Neural progenitor cell (in vitro differentiated cells): Measurements from ENCODE around the gene POLN. TPM values are rescaled to one million over a fixed set of nuclear protein-coding genes. Genes with fewer than 3 reads are reported as not detected.

Source experiments
- DNase-seq: peaks from one replicate; pipeline ENCODE4 v3.0.0-alpha.2; 2016; ENCODE audit warnings: low spot score
- H2AFZ ChIP-seq: fragments of 200-600 bp; sonication (generic); replicated peaks from 2 replicates; pipeline ENCODE4 v1.6.1; 2016; ENCODE audit warnings: antibody characterized with exemption
- H3F3A ChIP-seq: fragments of 200-600 bp; sonication (generic); 2 replicates; pipeline ENCODE4 v1.6.1; 2016; ENCODE audit warnings: antibody characterized with exemption, low read depth
- H3K27ac ChIP-seq: fragments of 200-600 bp; sonication (generic); 2 replicates; pipeline ENCODE4 v1.5.1; 2016; ENCODE audit warnings: mild to moderate bottlenecking
- H3K27me3 ChIP-seq: fragments of 200-600 bp; sonication (generic); 2 replicates; pipeline ENCODE4 v1.6.1; 2016; ENCODE audit warnings: mild to moderate bottlenecking, moderate library complexity
- H3K36me3 ChIP-seq: fragments of 200-600 bp; sonication (generic); 2 replicates; pipeline ENCODE4 v1.5.1; 2016
- H3K4me1 ChIP-seq: fragments of 200-600 bp; sonication (generic); 2 replicates; pipeline ENCODE4 v1.6.1; 2016; ENCODE audit warnings: mixed run types
- H3K4me2 ChIP-seq: fragments of 200-600 bp; sonication (generic); 2 replicates; pipeline ENCODE4 v1.6.1; 2016
- H3K4me3 ChIP-seq: fragments of 200-600 bp; sonication (generic); 2 replicates; pipeline ENCODE4 v1.5.1; 2016
- H3K79me2 ChIP-seq: fragments of 200-600 bp; sonication (generic); 2 replicates; pipeline ENCODE4 v1.6.1; 2016; ENCODE audit warnings: low read depth
- H3K9ac ChIP-seq: fragments of 200-600 bp; sonication (generic); 2 replicates; pipeline ENCODE4 v1.6.1; 2016
- H3K9me3 ChIP-seq: fragments of 200-600 bp; sonication (generic); 2 replicates; pipeline ENCODE4 v1.5.1; 2016; ENCODE audit warnings: low read depth
- H4K20me1 ChIP-seq: fragments of 200-600 bp; sonication (generic); 2 replicates; pipeline ENCODE4 v1.6.1; 2016; ENCODE audit warnings: low read depth
- H3K27ac Mint-ChIP-seq: 3 replicates; pipeline ENCODE4 v1.8.0; 2021; ENCODE audit warnings: mixed read lengths
- H3K27me3 Mint-ChIP-seq: 2 replicates; pipeline ENCODE4 v1.8.0; 2022; ENCODE audit warnings: low read depth, mild to moderate bottlenecking, inconsistent platforms, moderate library complexity, mixed read lengths; ENCODE audit not compliant: insufficient read depth
- H3K36me3 Mint-ChIP-seq: 3 replicates; pipeline ENCODE4 v1.8.0; 2021; ENCODE audit warnings: mixed read lengths
- H3K4me1 Mint-ChIP-seq: 3 replicates; pipeline ENCODE4 v1.8.0; 2021; ENCODE audit warnings: mixed read lengths
- H3K4me3 Mint-ChIP-seq: 3 replicates; pipeline ENCODE4 v1.8.0; 2021; ENCODE audit warnings: mild to moderate bottlenecking, moderate library complexity, mixed read lengths
- H3K9me3 Mint-ChIP-seq: 3 replicates; pipeline ENCODE4 v1.8.0; 2020; ENCODE audit warnings: mixed read lengths
- EZH2 ChIP-seq: fragments of 200-600 bp; sonication (generic); IDR thresholded peaks from 2 replicates; pipeline ENCODE4 v1.6.1; 2017; ENCODE audit warnings: antibody characterized with exemption, mild to moderate bottlenecking, moderate library complexity
- EZH2phosphoT487 ChIP-seq: fragments of 200-600 bp; sonication (generic); IDR thresholded peaks from 2 replicates; pipeline ENCODE4 v1.6.1; 2017; ENCODE audit warnings: antibody characterized with exemption
- total RNA-seq: library from RNA; depleted of rRNA; stranded (reverse); fragments of >200 nt; gene quantifications from 2 replicates; pipeline ENCODE4 v1.2.3, GENCODE V29; 2015; ENCODE audit warnings: low replicate concordance
- TF ChIP-seq, protein P1 (sequence below): fragments of 200-600 bp; sonication (generic); IDR thresholded peaks from 2 replicates; pipeline ENCODE4 v1.5.1; 2017; ENCODE audit warnings: antibody characterized with exemption, mild to moderate bottlenecking

The POLN gene
- total RNA-seq, 1 donor from 2014 or later: 1.7 TPM

DNA sequence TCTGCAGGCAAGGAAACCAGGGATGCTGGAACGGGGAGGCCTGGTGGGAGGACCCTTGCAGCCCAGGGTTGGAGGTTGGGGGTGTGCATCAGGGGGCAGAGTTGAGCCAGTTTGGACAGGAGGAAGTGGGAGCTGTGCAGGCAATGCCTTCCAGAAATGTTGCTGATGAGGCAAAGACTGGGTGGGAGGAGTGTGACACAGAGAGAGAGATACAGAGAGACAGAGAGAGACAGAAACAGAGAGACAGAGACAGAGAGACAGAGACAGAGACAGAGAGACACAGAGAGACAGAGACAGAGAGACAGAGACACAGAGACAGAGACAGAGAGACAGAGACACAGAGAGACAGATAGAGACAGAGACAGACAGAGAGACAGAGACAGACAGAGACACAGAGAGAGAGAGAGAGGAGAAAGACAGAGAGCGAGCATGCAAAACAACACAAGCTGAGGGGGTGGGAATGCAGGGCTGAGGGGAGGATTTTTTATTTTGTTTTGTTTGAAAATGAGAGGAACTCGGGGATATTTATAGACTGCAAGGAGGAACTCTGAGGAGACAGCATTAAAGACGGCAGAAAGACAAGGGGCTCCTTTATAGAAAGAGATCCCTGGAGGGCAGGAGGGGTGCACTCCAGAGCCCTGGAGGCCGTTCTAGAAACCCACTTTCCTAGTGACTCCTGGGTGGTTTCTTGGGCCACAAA lies 1.9 kb upstream of the POLN start:
- H3K27ac Mint-ChIP-seq: no peak overlapping the region
- peaks cover 37% of the 10 kb centered on the region for H3K4me1 Mint-ChIP-seq
- TF ChIP-seq EZH2: no peak
- TF ChIP-seq, protein P1, sequence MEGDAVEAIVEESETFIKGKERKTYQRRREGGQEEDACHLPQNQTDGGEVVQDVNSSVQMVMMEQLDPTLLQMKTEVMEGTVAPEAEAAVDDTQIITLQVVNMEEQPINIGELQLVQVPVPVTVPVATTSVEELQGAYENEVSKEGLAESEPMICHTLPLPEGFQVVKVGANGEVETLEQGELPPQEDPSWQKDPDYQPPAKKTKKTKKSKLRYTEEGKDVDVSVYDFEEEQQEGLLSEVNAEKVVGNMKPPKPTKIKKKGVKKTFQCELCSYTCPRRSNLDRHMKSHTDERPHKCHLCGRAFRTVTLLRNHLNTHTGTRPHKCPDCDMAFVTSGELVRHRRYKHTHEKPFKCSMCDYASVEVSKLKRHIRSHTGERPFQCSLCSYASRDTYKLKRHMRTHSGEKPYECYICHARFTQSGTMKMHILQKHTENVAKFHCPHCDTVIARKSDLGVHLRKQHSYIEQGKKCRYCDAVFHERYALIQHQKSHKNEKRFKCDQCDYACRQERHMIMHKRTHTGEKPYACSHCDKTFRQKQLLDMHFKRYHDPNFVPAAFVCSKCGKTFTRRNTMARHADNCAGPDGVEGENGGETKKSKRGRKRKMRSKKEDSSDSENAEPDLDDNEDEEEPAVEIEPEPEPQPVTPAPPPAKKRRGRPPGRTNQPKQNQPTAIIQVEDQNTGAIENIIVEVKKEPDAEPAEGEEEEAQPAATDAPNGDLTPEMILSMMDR: peak; percentile 8
- no peaks in the 10 kb centered on the region for H3K9me3 Mint-ChIP-seq
- Histone ChIP-seq H3F3A (peaks cover 27% of the 10 kb centered on the region), H3K27me3 (no peaks in the 10 kb centered on the region), H3K4me1 (peaks cover 22% of the 10 kb centered on the region), H3K9me3 (no peaks in the 10 kb centered on the region), H3K4me2 (no peak overlapping the region), H3K9ac (no peak overlapping the region), H3K36me3 (peaks cover 12% of the 10 kb centered on the region), H2AFZ (no peak overlapping the region), H3K79me2 (peaks cover 29% of the 10 kb centered on the region), H3K27ac (no peak overlapping the region), H3K4me3 (no peak overlapping the region), H4K20me1 (peaks cover 27% of the 10 kb centered on the region)
- H3K36me3 Mint-ChIP-seq: peaks cover 7% of the 10 kb centered on the region
- H3K4me3 Mint-ChIP-seq: peak overlapping the region; percentile 7
- H3K27me3 Mint-ChIP-seq: peaks cover 4% of the 10 kb centered on the region
- DNase-seq: no peak

- H3K4me3 Mint-ChIP-seq: peak overlapping the region; percentile 93
- DNase-seq: no peak
- Histone ChIP-seq H3K4me3 (peak overlapping the region; percentile 82), H3K27me3 (no peaks in the 10 kb centered on the region), H3K4me1 (peaks cover 28% of the 10 kb centered on the region), H3K79me2 (peaks cover 48% of the 10 kb centered on the region), H3K27ac (no peak overlapping the region), H4K20me1 (peaks cover 43% of the 10 kb centered on the region), H3K36me3 (peaks cover 19% of the 10 kb centered on the region), H3K9me3 (no peaks in the 10 kb centered on the region), H3K4me2 (peak overlapping the region; percentile 80), H3K9ac (peak overlapping the region; percentile 59), H2AFZ (no peak overlapping the region), H3F3A (peaks cover 27% of the 10 kb centered on the region)
- H3K4me1 Mint-ChIP-seq: peaks cover 44% of the 10 kb centered on the region
- H3K27ac Mint-ChIP-seq: no peak overlapping the region
- no peaks in the 10 kb centered on the region for H3K9me3 Mint-ChIP-seq
- TF ChIP-seq EZH2 (no peak), EZH2phosphoT487 (no peak)
- TF ChIP-seq, protein P1: no peak
- H3K27me3 Mint-ChIP-seq: peaks cover 4% of the 10 kb centered on the region
- peaks cover 7% of the 10 kb centered on the region for H3K36me3 Mint-ChIP-seq
These were observed 918 bp downstream of the POLN start for GRCh38 chr4:2241003-2241402.

GRCh38 chr4:2236944-2237666 lies 4.8 kb downstream of the POLN start:
- Histone ChIP-seq H3K4me1 (peaks cover 28% of the 10 kb centered on the region), H3K79me2 (peaks cover 57% of the 10 kb centered on the region), H3K9ac (no peak overlapping the region), H3K4me3 (no peak overlapping the region), H3K9me3 (no peaks in the 10 kb centered on the region), H3K27me3 (no peaks in the 10 kb centered on the region), H3K36me3 (peaks cover 24% of the 10 kb centered on the region), H3K27ac (no peak overlapping the region), H4K20me1 (peaks cover 53% of the 10 kb centered on the region), H3K4me2 (no peak overlapping the region), H3F3A (peaks cover 5% of the 10 kb centered on the region), H2AFZ (no peak overlapping the region)
- no peak overlapping the region for H3K27ac Mint-ChIP-seq
- no peaks in the 10 kb centered on the region for H3K27me3 Mint-ChIP-seq
- no peak for DNase-seq
- peaks cover 26% of the 10 kb centered on the region for H3K4me1 Mint-ChIP-seq
- no peaks in the 10 kb centered on the region for H3K9me3 Mint-ChIP-seq
- H3K36me3 Mint-ChIP-seq: peaks cover 3% of the 10 kb centered on the region
- TF ChIP-seq, protein P1: no peak
- TF ChIP-seq EZH2phosphoT487: no peak
- TF ChIP-seq EZH2: no peak
- no peak overlapping the region for H3K4me3 Mint-ChIP-seq
